UCSD-AML1 (cell line): ENCODE data around the gene RNF215.
"Not testable (repeated sequence)": the region's sequence is repeated elsewhere in the genome, so short reads cannot be mapped to it uniquely, and the experiment has no call there.

Experiments
- DNase-seq: peaks from one replicate; lab custom pipeline; 2025; ENCODE audit not compliant: unreplicated experiment; lab: John Stamatoyannopoulos, UW

RNF215 gene

GRCh38 chr22:30421695-30422480 lies 34.7 kb upstream of the RNF215 start:
- no peak for DNase-seq

DNA sequence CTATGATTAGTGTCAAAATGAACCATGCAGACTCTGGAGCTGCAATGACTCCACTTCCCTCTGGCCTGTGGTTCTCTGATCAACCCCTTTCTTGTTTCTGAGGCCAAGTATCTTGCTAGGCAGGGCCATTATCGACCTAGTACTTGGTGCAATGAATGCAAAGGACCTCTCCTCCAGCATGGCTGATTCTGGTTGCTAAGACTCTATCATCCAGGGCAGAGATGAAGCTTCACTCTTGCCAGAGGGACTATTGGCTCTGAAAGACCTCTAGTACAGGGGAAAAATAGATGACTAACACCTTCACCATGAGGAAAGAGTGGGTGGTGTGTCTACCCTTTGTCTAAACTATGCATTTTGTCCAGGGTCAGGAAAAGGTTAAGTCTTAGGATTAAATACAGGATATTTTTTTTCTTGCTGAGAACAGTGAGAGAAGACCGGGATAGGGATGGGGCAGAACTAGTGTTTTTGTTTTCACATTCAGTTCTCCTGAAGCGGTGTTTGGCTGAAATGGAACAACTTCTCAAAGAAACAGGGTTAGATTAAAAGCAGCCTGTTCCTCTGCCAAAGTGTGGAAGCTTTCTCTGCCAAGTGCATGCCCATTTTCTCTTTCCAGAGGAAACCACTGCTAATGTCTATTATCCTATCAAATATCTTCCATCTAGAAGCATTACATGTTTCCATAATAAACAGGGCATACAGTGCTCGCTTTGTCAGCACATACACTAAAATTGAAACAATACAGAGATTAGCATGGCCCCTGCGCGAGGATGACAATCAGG lies 33.3 kb upstream of the RNF215 start:
- no peak for DNase-seq

GRCh38 chr22:30416837-30417236 lies 29.6 kb upstream of the RNF215 start:
- DNase-seq, result no peak

DNA sequence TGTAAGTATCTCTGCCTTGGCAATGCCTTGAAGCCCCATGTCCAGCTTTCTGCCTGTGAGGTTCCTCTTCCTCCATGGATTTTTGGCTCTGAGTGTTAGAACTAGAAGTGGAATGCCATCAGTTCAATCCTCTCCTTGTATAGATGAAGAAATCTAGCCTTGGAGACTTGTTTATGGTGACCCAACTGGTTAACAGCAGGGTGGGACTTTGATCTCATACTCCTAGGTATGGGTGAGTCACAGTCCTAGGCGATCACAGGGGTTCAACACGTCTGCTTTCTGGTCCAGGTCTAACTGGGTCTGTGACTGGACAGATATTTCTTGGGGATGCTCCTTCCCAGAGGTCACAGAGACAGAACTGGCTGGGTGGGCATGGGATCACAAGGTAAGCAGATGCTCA lies 29.2 kb upstream of the RNF215 start:
- DNase-seq, result no peak

DNA sequence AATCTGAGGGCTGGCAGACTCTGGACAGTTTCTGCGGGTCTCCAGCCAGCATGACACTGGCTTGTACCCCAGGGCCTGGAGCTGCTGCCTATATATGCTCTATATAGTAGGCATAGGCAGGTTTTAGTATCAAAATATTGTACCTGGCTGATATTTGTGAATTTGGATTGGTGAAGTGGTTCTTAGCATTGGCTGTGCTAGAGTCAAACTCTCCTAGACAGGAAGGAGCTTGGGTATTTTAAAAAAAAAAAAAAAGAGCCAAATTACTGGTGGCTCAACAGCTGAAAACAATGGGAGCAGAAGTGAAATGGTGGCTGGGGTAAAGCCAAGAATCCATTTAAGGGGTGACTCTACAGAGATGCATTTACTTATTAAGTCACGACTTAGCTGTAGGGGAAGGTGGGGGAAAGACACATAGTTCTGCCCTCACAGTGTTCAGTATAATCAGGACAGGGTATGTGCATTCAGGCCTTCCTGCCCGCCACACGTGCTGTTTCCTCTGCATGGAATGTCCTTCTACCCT lies 27.4 kb upstream of the RNF215 start:
- DNase-seq, result no peak

GRCh38 chr22:30413745-30414524 lies 26.7 kb upstream of the RNF215 start:
- DNase-seq, result no peak

DNA sequence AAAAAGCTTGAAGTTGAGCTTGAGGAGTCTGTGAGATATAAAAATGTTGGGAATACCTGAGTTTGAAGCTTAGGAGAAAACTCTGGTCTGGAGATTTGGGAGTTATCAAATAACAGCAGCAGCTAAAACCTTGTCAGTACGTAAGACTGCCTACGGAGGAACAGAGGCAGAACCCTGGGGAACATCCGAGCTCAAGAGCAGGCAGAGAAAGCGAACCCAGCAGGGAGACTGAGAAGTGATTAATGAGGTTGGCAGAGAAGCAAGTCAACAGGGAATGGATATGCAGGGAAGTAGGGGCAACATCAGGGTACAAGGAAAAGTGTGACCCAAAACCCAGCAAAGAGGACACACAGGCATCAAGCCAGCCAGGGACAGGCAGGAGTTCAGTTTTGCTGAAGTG lies 25.8 kb upstream of the RNF215 start:
- DNase-seq, result no peak

GRCh38 chr22:30411780-30412179 lies 24.6 kb upstream of the RNF215 start:
- no peak for DNase-seq

- DNase-seq, result peak; percentile 51
Measured at GRCh38 chr22:30408388-30409102, 21.3 kb upstream of the RNF215 start.

- no peak for DNase-seq
Measured at GRCh38 chr22:30406400-30406799, 19.2 kb upstream of the RNF215 start.

GRCh38 chr22:30405731-30406130 lies 18.5 kb upstream of the RNF215 start:
- DNase-seq, result no peak

- DNase-seq, result no peak
Measured at GRCh38 chr22:30404307-30404706, 17.1 kb upstream of the RNF215 start.

GRCh38 chr22:30402766-30403104 lies 15.5 kb upstream of the RNF215 start:
- not testable (repeated sequence) for DNase-seq

DNA sequence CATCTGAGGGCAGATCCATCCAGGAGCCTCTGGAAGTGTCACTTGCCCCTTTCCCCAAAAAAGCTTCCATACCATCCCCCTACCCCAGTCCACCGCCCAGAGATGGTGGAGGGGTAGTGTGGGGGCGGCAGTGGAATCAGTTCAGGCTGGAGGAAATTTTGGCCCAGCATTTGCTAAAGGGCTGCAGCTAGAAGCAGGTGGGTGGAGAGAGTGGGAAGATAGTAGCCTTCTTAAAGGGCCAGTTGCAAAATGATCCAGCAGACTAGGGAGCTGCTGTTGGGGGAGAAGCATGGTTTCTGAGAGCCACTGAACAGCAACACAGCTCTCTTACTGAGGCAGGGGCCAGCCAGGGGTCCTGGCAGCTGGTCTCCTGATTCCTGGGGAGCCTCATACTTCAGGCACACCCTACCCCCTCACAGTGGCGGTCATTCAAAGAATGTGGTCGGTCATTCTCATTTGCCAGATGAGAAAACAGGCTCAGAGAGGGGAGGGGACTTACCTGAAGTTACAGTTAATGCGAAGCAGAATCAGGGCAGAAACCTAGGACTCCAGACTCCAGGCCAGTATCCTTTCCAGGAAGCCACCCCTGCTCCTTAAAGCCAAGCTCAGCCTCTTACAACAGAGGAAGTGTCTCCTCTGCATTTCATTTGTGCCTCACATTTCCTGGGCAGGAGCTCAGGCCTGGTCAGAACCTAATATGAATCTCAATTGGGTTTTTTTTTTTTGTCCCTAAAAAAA lies 15.0 kb upstream of the RNF215 start:
- DNase-seq, result peak; percentile 22

- not testable (repeated sequence) for DNase-seq
Measured at GRCh38 chr22:30401024-30401423, 13.8 kb upstream of the RNF215 start.

- DNase-seq, result no peak
Measured at GRCh38 chr22:30400159-30400558, 12.9 kb upstream of the RNF215 start.

DNA sequence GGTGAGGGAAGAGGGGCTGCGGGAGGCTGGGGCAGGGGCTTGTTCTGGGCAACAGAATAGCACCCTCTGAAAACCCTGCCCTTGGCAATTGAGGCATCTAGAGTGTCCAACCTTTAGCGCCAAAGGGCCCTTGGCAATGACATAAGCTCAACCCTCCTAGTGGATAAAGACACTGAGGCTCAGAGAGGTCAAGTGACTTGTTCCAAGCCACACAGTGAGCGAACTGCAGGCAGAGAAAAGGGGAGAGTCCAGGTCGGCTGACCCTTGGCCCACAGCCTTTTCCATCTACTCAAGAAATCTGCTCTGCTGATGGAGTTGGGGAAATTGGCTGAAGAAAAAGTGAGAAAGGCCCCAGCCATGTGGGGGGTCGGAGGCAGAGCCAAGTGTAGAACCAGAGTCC lies 12.5 kb upstream of the RNF215 start:
- no peak for DNase-seq

- peak; percentile 46 for DNase-seq
Measured at GRCh38 chr22:30398685-30399680, 11.8 kb upstream of the RNF215 start.
